ENCODE results near the gene RNF217.

RNF217 gene

GRCh38 chr6:125099211-125100073 lies 137.2 kb downstream of the RNF217 start:
- DNase-seq (ENCODE audit: low read depth): no peak

DNA sequence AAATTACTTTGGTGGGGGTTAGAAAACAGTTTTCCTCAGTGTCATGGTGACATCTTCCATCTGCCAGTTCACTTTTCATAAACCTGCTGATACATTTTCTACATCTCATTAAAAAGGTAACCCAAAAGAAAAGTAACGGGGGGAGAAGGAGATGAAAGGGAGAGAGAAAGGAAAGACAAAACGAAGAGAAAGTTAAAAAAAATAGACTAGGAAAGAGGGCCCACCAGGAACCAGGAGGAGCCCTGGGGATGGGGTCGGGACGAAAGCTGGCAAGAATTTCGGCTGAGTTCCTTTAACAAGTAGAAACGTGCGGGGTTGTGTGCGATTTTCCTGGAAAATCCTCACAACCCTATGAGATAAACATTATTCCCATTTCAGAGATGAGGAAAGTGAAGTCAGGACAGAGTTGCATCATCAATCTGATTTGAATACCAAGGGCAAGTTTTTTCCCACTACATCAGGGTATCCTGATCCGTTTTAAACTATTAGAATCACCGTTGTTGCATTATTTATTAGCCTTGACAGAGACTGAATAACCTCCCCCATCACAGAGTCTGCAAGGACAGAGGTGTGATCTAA lies 137.9 kb downstream of the RNF217 start:
- DNase-seq (ENCODE audit: low read depth): no peak

DNA sequence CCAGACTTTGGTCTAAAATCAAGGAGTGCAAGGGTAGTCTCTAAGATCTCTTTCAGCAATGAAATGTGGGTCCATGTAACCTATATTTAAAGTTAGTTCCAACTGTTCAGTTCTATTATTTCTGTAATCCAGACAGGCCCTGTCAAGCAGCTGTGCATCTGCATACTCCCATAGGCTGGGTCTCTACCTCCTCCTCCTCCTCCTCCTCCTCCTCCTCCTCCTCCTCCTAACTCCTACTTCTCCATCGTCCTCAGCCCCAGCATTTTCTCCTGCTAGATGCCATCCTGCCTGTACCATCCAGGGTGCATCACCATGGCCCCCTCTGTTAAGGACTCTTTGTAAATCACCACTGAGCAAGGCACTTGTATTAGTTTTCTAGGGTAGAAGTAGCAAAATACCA lies 138.9 kb downstream of the RNF217 start:
- DNase-seq (ENCODE audit: low read depth): no peak

GRCh38 chr6:125101631-125102030 lies 139.4 kb downstream of the RNF217 start:
- no peak for DNase-seq (ENCODE audit: low read depth)

DNA sequence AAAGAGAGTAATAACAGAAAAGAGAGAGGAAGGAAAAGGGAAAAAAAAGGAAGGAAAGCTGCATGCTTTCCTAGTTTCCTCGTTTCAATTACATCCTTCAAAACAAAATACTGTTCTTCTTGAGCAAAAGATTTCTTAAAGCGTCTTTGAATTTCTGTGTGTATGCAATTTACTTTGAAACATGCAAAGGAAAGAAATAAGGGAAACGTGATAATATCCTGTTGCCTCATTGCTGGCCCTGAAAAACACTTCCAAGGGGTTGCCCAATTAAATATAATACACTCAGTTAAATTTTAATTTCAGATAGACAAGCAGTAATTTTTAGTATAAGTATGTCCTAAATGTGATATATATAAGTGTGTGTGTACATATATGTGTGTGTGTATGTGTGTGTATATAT lies 140.2 kb downstream of the RNF217 start:
- DNase-seq (ENCODE audit: low read depth): no peak

DNA sequence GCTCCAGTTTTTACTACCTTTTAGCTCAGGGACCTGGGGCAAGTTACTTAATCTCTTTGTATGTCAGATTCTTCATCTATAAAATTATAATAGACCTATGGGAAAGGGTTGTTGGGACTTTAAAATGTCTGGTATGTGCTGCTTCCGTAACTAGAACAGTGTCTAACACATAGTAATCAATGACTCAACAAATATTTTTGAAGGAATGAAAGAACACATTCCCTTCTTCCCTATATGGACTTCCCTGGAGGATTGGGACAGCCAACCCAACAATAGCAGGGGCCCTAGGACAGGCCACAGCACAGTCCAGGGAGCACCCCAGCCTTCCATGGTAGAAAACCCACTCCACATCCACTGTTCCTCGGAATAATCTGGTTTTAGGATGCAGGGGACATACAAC lies 140.7 kb downstream of the RNF217 start:
- DNase-seq (ENCODE audit: low read depth): no peak

GRCh38 chr6:125104425-125104824 lies 142.2 kb downstream of the RNF217 start:
- DNase-seq (ENCODE audit: low read depth): no peak

DNA sequence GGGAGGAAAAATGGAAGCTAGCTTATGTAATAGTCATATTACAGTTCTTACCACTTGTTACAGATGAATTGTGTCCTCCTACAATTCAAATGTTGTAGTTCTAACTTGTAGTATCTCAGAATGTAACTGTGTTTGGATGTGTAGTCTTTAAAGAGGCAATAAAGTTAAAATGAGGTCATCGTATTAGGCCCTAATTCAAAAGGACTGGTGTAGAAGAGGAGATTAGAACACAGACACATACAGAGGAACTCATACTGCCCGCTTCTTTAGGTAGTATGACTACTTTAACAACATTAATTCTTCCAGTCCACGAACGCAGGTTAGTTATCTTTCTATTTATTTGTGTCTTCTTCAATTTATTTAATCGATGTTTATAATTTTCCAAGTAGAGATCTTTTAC lies 144.8 kb downstream of the RNF217 start:
- DNase-seq (ENCODE audit: low read depth): no peak

DNA sequence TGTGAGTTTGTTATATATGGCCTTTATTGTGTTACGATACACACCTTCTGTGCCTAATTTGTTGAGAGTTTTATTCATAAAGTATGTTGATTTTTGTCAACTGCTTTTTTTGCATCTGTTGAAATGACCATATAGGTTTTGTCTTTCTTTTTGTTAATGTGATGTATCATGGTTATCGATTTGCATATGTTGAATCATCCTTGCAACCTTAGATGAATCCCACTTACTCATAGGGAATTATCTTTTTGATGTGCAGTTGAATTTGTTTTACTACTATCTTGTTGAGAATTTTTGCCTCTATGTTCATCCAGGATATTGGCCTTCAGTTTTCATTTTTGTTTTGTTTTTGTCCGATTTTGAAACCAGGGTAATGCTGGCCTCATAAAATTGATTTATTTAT lies 145.7 kb downstream of the RNF217 start:
- DNase-seq (ENCODE audit: low read depth): no peak

DNA sequence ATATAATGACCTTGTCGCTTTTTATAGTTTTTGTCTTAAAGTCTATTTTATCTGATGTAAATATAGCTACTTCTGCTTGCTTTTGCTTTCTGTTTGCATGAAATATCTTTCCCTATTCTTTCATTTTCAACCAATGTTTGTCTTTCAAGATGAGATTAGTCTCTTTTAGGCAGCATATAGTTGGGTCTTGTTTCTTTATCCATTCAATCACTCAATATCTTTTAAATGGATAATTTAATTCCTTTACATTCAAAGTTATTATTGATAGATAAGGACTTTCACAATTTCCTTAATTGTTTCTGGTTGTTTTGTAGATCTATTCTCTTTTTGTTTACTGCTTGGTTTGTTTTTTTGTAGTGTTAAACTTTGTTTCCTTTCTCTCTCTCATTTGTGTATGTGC lies 147.8 kb downstream of the RNF217 start:
- no peak for DNase-seq (ENCODE audit: low read depth)

DNA sequence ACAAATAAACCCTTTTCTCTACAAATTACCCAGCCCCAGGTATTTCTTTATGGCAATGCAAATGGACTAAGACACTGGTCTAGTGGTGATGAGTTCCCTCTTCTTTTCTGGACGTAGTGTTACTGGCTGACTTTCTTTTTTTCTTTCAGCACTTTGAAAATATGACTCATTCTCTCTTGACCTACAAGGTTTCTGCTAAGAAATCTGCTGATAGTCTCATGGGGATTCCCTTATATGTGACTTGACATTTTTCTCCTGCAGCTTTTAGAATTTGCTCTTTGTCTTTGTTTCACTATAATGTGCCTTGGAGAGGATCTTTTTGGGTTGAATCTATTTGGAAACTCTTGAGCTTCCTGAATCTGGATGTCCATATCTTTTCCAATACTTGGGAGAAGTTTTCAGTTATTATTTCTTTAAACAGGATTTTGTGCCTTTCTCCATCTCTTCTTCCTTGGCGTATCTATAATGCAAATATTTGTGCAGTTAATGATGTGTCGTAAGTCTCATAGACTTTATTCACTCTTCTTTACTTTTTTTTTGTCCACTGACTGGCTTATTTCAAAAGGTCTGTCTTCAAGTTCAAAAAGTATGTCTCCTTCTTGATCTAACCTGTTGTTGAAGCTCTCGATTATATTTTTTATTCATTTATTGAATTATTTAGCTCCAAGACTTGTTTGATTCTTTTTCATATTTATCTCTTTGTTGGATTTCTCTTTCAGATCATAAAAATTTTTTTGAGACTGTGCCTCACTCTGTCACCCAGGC lies 149.2 kb downstream of the RNF217 start:
- DNase-seq (ENCODE audit: low read depth): no peak

DNA sequence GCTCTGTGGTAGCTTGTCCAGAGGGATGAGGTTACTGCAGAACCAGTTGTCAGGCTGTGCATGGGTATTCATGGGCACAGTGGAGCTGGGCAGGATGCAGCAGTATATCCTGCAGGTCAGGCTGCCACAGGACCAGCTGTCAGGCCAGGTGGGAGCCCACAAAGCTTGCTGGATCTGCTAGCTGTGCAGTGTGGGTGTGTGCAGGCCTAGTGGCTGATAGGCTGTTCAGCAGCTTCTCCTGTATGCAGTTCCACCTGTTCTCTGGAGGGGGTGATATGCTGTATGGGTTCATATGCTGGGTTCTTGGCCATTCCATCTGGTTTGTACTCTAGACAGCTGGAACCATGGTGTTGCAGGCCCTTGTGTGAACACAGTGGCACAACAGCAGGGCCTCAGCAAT lies 150.7 kb downstream of the RNF217 start:
- no peak for DNase-seq (ENCODE audit: low read depth)

GRCh38 chr6:125114248-125114858 lies 152.1 kb downstream of the RNF217 start:
- DNase-seq (ENCODE audit: low read depth): no peak

- no peak for DNase-seq (ENCODE audit: low read depth)
Observed at GRCh38 chr6:125116170-125116569, 153.9 kb downstream of the RNF217 start.

GRCh38 chr6:125116710-125117109 lies 154.5 kb downstream of the RNF217 start:
- DNase-seq (ENCODE audit: low read depth): no peak

DNA sequence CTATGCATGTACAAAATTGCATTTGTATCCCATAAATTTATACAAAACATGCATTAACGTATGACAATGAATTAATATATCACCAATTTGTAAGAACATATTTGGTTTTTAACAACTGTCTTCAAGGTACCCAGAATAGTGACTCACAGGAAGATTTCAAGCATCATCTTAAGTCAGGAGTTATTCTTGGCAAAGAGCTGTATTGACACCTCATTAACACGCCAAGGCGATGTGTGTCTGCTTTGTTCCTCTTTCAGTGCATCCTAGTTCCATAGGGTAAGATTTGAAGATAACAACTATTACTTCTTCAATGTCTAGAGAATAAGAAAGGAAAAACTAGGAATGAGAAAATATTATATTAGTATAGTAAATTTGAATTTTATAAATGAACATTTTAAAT lies 155.6 kb downstream of the RNF217 start:
- no peak for DNase-seq (ENCODE audit: low read depth)

GRCh38 chr6:125120054-125120590 lies 157.9 kb downstream of the RNF217 start:
- no peak for DNase-seq (ENCODE audit: low read depth)

- no peak for DNase-seq (ENCODE audit: low read depth)
Observed at GRCh38 chr6:125121894-125122293, 159.7 kb downstream of the RNF217 start.

GRCh38 chr6:125123051-125123450 lies 160.8 kb downstream of the RNF217 start:
- DNase-seq (ENCODE audit: low read depth): no peak

GRCh38 chr6:125123468-125124048 lies 161.3 kb downstream of the RNF217 start:
- DNase-seq (ENCODE audit: low read depth): no peak

DNA sequence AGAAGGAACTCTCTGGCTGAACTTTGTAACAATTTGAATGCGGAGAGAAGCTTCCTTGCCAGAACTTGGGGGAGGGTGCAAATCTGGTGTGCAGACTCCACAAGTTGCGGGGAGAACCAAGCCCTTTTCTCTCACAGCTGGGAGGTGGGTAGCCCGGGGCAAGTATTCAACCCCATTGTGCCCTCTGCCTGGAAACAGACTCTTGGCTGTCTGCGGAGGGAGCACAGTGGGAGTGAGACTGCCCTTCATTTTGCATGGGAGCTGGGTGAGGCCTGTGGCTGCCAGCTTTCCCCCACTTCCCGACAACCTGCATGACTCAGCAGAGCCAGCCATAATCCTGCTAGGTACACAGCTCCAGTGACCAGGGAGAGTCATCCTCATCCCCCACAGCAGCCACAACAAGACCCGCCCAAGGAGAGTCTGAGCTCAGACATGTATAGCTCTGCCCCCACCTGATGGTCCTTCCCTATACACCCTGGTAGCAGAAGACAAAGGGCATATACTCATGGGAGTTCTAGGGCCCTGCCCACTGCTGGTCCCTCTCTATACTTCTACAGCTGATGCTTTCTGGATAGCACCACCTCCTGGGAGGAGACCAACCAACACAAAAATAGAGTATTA lies 161.9 kb downstream of the RNF217 start:
- no peak for DNase-seq (ENCODE audit: low read depth)
